NCI-H1694 (cell line): ENCODE results near the gene MPND.
"Not testable (repeated sequence)": the region's sequence is repeated elsewhere in the genome, so short reads cannot be mapped to it uniquely, and the experiment has no call there.

Source experiments
- DNase-seq: peaks from one replicate; lab custom pipeline; 2025; lab: John Stamatoyannopoulos, UW

MPND gene

GRCh38 chr19:4319067-4319718 lies 24.2 kb upstream of the MPND start:
- DNase-seq = no peak

- DNase-seq = no peak
Observed at GRCh38 chr19:4320419-4320818, 22.9 kb upstream of the MPND start.

- DNase-seq = no peak
Observed at GRCh38 chr19:4322942-4323665, 20.3 kb upstream of the MPND start.

- DNase-seq = no peak
Observed at GRCh38 chr19:4323692-4324091, 19.7 kb upstream of the MPND start.

GRCh38 chr19:4324228-4324627 lies 19.1 kb upstream of the MPND start:
- DNase-seq = no peak

GRCh38 chr19:4326215-4326836 lies 17.0 kb upstream of the MPND start:
- DNase-seq = no peak

- no peak for DNase-seq
Observed at GRCh38 chr19:4326837-4327251, 16.5 kb upstream of the MPND start.

GRCh38 chr19:4327252-4327876 lies 16.0 kb upstream of the MPND start:
- DNase-seq = no peak

GRCh38 chr19:4327877-4328242 lies 15.5 kb upstream of the MPND start:
- DNase-seq = no peak

- no peak for DNase-seq
Observed at GRCh38 chr19:4328243-4328990, 14.9 kb upstream of the MPND start.

GRCh38 chr19:4328991-4329681 lies 14.2 kb upstream of the MPND start:
- DNase-seq = not testable (repeated sequence)

GRCh38 chr19:4329858-4330257 lies 13.5 kb upstream of the MPND start:
- no peak for DNase-seq

- DNase-seq = no peak
Observed at GRCh38 chr19:4334929-4335570, 8.3 kb upstream of the MPND start.

GRCh38 chr19:4337906-4338440 lies 5.4 kb upstream of the MPND start:
- no peak for DNase-seq

- DNase-seq = no peak
Observed at GRCh38 chr19:4338441-4339355, 4.7 kb upstream of the MPND start, which contains the start of gene STAP2. Gene STAP2 (minus strand): TSS chr19:4338827. CDS start chr19:4338753, 74 bp downstream.

GRCh38 chr19:4342314-4342614 lies 1.1 kb upstream of the MPND start:
- no peak for DNase-seq

GRCh38 chr19:4342615-4343369 lies 570 bp upstream of the MPND start:
- DNase-seq = peak; percentile 99

- DNase-seq = no peak
Observed at GRCh38 chr19:4345342-4346019, 2.1 kb downstream of the MPND start.

GRCh38 chr19:4346020-4346383 lies 2.6 kb downstream of the MPND start:
- no peak for DNase-seq
